Activated CD4-positive, alpha-beta T cell treated with anti-CD3 and anti-CD28 coated beads, Interleukin-2, amount 50 U/mL, for 1 hour (primary cell): Measurements from ENCODE around the gene EME2.

ENCODE experiments used
- DNase-seq: peaks from one replicate; pipeline ENCODE4 v3.0.0-alpha.2; 2020

EME2 gene

DNA sequence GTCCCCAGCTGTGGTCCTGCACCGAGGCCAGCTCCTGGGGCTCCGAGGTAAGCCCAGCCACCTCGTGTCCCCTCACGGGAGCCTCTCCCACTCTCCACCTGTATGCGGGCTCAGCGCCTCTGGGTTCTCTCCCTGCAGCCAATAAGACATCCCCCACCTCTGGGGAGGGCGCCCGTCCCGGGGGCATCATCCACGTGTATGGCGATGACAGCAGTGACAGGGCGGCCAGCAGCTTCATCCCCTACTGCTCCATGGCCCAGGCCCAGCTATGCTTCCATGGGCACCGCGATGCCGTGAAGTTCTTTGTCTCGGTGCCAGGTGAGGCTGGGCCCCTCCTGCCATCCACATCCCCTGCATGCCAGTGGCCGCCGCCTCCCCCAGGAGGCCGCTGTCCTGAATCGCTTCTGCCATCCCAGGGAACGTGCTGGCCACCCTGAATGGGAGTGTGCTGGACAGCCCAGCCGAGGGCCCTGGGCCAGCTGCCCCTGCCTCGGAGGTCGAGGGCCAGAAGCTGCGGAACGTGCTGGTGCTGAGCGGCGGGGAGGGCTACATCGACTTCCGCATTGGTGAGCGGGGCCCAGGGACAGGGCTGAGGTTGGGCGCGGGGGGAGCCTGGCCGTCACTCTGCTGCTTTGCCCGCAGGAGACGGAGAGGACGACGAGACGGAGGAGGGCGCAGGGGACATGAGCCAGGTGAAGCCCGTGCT is 4.4 kb upstream of the EME2 start:
- no peak for DNase-seq

DNA sequence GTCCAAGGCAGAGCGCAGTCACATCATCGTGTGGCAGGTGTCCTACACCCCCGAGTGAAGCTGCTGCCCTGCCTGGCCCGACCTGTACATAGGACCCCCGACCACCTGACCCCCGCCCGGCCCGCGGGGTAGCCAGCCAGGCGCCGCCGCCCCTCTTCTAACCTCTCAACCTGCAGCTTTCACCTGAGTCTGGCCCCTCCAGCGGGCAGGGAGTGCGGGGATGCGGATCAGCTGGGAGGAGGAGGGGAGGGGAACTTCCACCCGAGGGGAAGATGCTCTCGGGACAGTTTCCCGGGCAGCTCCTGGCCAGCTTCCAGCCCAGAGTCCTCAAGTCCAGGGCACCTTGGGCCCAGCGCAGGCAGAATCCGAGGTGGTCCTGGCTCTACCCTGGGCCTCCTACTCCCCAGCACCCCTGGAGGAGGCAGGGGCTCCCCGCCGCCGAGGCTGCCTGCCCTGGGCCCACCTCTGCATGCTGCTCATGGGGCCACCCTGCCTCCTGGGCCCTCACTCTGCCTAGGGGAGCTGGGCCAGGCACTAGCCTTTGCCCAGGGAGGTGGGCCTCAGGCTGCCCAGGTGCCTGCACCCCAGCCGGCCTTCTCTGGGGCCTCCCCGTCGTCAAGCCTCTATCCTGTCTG is 3.7 kb upstream of the EME2 start:
- DNase-seq = no peak

DNA sequence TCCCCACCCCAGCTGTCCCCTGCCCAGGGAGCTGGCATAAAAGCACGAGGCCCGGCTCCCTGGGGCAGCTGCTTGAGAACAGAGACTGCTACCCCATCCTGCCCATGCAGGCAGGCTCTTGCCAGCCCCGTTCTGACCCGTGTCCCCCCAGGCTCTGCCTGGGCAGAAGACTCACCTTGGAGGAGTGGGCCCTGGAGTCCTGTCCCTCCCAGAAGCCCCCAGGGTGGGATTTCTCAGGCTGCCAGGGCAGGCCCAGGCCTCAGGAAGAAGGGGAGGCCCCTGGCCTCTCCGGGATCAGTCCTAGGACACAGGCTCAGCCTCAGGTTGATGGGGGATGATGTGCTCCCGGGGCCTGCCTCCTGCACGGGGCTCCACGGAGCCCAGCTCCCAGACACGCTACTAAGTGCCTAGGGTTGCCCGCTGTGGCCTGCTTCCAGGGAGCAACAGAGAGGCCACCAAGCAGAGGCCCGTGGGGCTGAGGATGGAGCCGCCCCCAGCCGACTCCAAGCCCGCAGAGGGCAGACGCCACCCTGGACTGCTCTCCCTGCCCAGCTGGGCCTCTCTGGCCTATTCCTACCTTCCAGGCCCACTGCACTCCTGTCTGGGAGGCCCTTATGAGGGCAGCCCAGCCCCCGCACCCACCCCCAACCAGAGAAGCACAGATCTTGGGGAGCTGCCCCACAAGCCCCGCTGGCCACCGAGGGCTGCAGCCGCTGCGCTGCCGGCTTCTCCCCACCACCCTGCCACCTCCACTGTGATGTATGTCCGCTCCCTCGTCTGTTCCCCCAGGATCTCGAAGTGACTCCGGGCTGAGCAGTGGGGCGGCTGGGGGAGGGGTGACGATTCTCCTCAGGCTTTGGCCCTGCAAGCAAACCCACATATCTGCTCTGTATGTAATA is 3.0 kb upstream of the EME2 start:
- DNase-seq = no peak

DNA sequence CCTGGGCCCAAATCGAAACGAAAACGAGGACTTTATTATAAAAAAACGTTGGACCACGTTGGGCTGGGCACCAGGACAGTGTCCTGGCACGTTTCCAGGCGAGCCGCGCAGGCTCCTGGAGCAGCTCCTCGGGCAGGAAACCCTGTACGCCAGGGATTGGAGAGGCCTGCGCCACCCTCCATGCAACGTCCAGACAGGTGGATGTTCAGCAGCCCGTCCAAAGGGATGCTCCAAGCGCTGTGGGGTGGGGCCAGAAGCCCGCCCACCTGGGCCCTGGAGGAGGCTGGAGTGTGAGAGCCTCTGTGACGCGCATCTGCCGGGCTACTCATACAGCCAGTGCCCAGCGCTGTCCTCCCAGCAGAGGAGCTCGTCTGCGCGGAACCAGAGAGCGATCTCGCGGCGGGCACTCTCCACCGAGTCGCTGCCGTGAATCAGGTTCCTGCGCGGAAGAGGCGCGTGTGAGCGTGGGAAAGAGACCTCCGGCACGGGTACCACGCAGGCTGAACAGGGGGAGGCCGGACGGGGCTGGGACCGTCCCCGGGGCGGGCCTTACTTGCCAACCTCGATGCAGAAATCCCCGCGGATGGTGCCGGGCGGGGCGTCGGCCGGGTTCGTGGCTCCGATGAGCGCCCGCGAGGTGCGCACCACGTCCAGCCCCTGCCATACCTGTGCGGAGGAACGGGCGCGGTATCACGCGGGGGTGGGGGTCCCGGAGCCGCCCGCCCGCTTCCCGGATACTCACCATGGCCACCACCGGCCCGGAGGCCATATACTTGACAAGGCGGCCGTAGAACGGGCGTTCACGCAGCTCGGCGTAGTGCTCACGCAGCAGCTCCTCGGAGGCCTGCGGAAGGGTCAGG is 2.1 kb upstream of the EME2 start:
- peak; percentile 46 for DNase-seq

DNA sequence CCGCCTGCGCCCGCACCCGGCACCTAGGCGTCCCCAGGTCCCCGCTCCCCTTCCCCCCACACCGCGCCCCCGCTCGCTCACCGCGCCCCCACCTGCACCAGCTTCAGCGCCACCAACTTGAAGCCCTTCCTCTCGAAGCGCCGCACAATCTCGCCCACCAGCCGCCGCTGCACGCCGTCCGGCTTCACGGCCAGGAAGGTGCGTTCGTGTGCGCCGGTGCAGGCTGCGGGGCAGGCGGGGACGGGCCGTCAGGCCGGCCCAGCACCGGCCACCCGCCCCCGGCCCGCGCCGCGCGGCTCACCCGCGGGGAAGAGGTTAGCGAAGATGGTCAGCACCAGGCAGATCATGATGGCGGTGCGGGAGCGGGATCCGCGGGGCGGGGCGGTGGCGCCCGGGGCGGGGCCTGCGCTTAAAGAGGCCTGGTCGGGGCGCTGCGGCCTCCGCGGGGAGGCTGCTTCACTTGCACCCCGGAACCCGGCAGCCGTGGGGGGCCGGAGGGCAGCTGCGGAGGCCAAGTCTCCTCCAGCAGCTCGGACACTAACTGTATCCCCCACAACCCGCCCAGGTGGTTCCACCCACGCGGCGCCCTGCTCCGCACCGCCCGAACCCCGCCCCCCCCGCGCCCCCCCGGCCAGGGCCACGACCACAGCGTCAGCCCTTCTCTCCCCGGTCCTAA is 1.3 kb upstream of the EME2 start, which contains the start of gene NME3:
Gene NME3, minus strand, starts transcription at position 356 of the 676 bp plus-strand sequence. Its CDS starts 9 bp downstream, at position 347.
- peak; percentile 74 for DNase-seq

DNA sequence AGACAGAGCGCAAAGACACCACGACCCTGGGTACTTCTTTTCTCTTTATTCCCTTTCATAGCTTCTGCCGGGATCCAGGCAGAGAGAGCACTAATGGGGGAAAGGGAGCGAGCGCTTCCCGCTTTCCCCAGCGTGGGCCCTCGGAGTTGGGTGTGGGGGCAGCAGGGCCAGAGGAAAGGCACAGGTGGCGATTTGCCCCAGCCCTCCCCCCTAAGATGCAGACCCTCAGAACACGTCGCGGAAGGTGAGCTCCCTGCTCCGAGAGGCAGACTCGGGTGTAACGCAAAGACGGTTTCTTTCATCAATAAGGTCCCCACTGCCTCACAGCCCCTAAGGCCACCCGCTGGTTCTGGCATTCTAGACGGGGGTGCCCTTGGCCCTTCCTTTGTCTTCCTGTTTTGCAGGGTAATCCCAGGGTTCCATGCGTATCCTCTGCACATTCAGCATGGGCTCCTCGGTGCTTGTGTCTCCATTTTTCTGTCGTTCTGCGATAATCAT is 697 bp upstream of the EME2 start:
- DNase-seq = no peak

DNA sequence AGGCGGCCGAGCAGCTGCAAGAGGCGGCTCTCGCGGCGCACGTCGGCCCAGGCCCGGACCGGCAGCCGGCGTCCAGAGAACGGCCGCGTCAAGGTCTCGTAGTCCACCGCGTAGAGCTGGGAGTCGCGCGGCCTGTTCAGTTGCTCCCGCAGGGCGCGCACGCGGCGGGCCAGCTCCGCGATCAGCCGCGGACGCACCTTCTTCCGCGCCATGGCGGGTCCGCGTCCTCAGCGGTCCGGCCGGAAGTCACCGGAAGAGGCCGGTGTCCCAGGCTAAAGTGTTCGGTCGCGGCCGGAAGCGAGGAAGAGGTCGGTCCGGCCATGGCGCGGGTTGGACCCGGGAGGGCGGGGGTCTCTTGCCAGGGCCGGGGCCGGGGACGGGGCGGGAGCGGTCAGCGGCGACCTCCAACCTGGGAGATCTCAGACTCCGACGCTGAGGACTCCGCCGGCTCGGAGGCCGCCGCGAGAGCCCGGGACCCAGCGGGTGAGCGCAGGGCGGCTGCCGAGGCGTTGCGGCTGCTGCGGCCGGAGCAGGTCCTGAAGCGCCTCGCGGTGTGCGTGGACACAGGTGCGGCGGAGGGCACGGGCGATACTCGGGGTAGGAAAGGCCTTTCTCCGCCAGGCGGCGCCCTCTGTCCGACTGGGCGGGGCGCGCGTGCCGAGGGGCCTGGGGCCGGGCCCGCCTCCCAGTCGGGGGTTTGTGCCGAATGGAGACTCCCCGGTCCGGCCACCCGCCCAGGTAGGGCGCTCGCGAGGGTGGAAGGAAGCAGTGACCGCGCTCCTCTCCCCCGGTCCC is 495 bp downstream of the EME2 start, which contains the start of gene MRPS34:
Gene MRPS34, minus strand, starts transcription at position 227 of the 795 bp plus-strand sequence. Its CDS starts 15 bp downstream, at position 212.
- peak; percentile 75 for DNase-seq

DNA sequence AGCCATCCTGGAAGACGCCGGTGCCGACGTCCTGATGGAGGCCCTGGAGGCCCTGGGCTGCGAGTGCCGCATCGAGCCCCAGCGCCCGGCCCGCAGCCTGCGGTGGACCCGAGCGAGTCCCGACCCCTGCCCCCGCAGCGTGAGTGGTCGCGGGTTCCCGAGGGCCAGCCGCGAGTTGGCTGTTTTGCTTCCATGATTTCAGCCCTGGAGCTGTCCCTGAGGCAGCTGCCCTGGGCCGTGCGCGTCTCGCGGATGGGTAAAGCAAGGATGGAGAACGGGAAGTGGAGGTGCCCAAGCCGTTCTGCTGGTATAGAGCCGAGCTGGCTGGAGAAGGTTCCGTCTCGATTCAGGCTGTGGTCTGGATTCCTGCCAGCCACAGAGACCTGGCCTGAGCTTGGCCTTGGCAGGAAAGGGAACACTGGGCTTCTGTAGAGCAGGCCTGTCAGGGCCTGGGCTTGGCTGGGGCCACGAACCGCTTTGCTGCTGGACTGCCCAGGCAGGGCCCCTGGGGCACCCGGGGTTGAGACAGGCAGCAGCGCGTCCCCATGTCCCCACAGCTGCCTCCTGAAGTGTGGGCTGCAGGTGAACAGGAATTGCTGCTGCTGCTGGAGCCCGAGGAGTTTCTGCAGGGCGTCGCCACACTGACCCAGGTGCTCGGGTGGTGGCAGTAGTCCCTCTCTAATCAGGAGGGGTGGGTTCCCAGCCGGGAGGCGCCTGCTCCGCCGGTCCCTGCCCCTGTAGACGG is 1.3 kb downstream of the EME2 start:
- DNase-seq = no peak

DNA sequence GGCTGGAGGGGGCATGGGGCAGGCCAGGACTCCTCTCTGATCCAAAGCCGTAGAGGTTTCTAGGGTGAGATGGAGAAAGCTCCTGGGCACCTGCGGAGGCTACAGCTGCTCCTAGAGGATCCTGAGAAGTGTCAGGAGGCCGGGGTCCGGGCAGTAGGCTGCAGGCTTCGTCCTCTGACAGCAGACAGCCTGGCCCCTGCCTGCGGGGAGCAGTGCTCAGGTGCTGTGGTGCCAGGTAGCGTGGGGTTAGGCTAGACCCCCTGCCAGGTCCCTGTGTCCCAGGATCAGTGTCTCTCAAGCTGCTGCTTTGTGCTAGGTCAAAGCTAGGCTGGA is 1.8 kb downstream of the EME2 start:
- no peak for DNase-seq

DNA sequence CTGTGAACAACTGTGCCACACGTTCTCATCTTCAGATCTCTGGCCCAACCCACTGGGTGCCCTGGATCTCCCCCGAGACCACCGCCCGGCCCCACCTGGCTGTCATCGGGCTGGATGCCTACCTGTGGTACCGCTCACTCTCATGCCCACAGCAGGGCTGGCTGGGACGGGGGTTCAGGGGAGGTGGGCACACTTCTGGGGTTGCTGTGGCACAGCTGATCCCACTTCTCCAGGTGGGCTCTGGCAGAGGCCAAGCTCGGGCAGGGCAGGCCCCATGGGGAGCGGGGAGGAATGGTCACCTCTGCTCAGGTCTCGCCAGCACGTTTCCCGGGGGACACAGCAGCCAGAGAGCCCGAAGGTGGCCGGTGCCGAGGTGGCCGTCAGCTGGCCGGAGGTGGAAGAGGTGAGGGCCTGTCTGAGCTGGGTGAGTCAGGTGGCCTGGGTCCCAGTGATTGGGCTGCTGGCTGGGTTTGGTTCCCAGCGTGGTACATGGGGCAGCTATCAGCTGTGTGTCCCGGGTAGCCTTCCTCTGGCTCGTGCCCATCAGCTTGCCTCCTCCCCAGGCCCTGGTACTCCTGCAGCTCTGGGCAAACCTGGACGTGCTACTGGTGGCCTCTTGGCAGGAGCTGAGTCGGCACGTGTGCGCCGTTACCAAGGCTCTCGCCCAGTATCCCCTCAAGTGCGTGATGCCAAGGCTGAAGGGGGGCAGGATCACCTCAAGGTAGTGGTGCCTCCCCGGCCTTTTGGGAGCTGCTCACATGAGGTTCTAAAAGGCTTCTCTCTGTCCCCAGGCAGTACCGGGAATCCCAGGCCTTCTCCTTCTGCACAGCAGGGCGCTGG is 2.6 kb downstream of the EME2 start:
- no peak for DNase-seq

DNA sequence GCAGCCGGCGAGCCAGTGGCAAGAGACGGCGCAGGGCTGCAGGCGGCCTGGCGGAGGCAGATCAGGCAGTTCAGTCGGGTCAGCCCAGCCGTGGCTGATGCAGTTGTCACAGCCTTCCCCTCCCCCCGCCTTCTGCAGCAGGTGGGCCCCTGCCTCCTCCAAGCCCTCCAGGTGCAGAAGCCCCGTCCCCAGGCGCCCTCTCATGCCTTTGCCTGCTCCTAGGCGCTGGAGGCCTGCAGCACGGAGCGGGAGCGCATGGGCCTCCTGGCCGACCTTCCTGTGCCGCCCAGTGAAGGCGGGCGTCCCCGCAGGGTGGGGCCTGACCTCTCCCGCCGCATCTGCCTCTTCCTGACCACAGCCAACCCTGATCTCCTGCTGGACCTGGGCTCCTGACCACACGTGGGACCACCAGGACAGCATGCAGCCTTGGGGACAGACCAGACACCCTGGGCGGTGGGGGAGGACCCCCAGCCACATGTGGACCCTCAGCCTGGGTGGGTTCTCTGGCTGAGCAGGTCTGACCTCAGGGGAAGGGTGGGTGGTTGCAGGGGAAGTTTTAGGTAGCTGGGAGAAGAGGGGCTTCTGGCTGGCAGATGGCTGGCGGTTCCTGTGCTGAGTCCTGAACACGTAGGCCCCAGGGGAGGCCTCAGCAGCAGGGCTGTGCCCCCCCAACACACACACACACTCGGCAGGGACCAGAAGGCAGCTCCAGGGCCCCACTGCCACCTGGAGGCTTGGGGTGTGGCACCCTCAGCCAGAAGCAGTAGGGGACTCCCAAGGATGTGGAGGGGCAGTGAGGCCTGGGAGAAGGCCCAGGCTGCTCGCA is 3.4 kb downstream of the EME2 start:
- no peak for DNase-seq

DNA sequence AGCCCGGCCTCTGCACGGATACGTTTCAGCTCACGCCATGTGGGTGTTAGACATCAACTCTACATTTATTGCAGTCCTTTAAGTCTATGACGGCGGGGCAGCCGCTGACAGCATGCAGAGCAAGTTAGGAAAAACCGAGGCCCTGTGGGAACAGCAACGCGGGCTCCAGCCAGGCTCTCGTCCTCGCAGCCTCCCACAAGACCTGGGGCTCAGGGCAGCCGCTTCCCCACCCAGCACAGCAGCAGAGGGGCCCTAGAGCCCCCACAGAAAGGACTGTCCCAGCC is 4.0 kb downstream of the EME2 start:
- no peak for DNase-seq

DNA sequence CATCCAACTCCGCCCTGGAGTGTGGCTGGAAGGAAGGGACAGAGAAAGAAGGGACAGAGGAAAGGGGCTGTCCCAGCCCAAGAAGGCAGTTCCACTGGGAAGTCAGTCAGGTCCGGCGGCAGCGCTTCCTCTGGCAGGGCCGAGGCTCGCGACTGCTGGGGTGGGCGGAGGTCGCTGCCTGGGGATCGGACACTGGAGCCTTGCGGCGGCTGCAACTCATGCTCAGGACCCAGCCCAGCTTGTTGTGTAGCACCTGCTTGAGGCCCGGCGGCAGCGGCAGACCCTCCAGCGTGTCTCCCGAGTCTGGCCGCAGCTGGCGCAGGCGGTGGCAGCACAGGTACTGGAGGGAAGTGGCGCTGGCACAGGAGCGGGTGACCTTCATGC is 4.4 kb downstream of the EME2 start:
- DNase-seq = no peak

DNA sequence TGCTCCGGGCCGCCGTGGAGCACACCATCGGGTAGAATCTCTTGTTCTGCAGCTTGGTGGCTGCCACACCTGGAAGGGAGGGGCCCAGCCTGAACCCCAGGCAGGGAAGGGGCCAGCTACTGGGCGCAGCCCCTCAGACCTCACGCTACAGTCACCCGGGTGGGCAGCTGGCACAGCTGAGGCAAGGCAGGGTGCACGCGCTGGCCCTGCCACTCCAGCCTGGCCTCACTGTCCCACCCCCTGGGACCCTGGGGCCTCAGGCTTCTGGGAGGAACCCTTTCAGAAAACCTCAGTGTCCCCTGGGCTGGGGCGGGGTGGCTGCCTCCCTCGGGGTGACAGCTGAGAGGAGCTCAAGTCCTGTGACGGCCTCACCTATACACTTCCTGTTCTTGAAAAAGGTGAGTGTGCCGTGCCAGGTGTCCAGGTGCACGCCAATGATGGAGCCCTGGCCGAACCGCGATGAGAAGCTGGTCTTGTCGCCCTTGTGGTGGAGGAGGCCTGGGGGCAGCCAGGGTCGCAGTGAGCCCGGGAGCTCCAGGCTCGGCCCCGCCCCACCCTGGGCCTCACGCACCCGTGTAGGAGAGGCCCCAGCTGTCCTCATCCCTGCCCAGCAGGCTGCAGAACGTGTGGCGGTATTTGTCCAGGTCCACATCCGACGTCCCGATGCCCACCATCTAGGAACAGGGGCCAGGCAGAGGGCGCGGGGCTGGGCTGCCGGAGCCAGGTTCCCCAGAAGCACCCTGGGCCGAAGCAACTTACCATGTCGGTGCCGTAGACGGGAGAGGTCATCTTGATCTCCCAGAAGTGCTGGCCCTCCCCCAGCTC is 5.0 kb downstream of the EME2 start:
- DNase-seq = no peak

DNA sequence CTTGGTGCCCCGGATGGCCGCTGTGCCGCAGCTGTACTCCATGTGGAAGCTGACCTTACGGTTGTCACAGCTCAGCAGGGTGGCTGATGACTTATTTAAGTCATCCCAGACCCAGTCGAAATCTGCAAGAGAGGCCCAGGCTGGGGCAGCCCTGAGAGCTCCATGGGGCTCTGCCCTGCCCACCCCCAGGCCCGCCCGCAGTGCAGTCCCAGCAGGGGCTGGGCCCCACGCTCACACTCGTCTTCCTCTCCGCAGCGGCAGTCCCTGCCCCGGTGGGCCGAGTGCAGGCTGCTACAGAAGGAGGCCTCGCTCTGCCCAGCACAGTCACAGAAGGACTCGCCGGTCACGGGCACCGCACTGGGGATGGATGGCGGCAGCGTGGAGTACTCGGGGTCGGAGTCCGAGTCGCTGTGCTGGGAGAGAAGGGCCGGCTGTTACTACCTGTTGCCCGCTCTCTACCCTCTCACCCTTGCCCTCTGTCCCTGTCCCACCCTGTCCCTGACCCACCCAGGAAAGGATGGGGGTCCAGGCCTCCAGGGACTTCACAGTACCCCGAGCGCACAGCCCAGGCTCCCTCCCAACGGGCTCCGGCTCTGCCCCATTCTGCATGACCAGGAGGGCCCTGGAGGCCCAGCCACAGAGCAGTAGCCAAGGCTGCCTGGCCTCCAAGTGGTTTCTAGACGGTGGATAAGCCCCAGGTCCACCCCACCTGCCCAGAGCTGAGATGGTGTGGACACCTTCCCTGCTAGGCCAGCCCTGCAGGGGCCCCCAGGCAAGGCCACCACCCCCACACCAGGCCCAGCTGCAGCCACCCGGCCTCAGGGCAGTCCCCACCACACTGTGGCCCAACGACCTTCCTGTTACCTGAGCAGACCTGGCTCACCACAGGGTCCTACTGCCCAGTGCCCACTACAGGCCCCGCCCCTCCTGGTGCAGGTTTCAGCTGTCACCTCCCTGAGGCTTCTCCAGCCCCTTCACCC is 5.9 kb downstream of the EME2 start:
- DNase-seq = no peak

DNA sequence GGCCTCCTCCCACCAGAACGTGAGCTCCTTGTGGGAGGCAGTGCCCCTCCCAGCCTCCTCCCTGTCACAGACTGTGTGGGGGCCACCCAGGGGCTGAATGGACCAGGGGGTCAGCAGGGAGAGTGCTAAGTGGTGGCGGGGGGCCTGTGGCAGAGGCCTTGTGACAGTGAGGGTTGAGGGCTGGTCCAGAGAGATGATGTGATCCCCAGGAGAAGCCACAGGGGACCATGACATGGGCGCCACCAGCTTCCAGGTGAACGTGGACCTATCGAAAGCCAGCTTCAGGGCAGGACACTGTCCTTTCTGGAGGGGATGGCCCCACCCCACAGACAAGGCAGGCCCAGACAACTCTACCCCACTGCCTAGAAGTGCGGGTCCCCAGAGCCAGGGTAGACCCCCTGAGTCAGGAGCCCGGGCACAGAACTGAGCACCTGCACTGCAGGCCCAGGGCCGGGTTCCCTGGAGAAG is 6.7 kb downstream of the EME2 start:
- no peak for DNase-seq
